Measurements from ENCODE around the gene CASP8.

DNA sequence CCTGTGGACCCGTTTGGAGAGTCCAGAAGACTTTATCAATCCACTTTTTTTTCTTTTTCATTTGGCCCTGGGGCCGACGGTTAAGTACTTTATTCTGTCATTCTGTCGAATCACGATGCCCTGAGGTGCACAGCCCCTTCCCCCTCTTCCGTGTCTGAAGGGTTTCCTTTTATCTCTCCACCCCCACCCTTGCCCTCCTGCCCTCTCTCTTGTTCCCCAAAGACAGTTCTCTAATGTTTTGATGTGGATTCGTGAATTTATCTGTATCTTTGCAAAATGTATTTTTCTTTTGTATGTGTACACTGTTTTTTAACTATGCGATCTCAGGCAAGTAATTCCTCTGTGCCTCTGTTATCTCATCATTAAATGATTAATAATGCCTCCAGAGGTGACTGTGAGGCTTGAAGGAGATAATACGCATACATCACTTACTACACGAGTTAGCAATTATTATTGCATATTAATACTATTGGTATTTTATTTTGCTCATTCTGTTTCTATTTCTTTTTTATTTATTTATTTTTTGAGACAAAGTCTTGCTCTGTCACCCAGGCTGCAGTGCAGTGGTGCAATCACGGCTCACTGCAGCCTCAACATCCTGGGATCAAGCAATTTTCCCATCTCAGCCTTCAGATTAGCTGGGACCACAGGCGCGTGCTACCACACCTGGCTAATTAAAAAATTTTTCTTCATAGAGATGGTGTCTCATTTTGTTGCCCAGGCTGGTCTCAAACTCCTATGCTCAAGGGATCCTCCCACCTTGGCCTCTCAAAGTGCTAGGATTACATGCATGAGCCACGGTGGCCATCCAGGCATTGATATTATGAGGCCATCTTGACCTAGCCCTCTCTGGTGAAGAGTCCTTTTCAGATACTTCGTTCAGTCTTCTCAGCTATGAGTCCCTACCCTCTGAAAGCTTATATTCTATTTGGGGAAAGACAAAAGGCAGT lies 1.4 kb upstream of the CASP8 start:
- TF ChIP-seq ILF3 (IDR thresholded peaks at IDR 0.05; ENCODE audit: borderline replicate concordance) (no peak), SMAD1 (IDR thresholded peaks at IDR 0.05; ENCODE audit: low read depth, low read length, partially characterized antibody) (no peak), IRF2 (CRISPR knock-in tag; IDR thresholded peaks at IDR 0.05) (no peak), SAFB2 (IDR thresholded peaks at IDR 0.05; ENCODE audit: borderline replicate concordance, low read depth, low read length, severe bottlenecking) (no peak)
